Medulla oblongata (tissue), 1 donor: ENCODE results near the gene SPIC.

ENCODE experiments used
- DNase-seq: peaks from one replicate; pipeline ENCODE4 v3.0.0-alpha.2; 2015; ENCODE audit errors: extremely low spot score

Gene SPIC

GRCh38 chr12:101536069-101536674, 61.0 kb downstream of the SPIC start:
- no peak for DNase-seq
